Suprapubic skin (tissue), 4 donors: ENCODE data around the gene DYNC2LI1. TPM values are rescaled to one million over a fixed set of nuclear protein-coding genes. Genes with fewer than 3 reads are reported as not detected.

Experiments used
- DNase-seq, 2 donors: peaks; one replicate each; pipeline ENCODE4 v3.0.0-alpha.2; 2019; ENCODE audit warnings: low spot score in 2 of 2
- H3K27ac ChIP-seq: fragments of 200-600 bp; sonication (generic); one replicate; pipeline ENCODE4 v1.5.1; 2019
- H3K27me3 ChIP-seq: fragments of 200-600 bp; sonication (generic); one replicate; pipeline ENCODE4 v1.5.1; 2019
- H3K36me3 ChIP-seq: fragments of 200-600 bp; sonication (generic); one replicate; pipeline ENCODE4 v1.5.1; 2019
- H3K4me1 ChIP-seq: fragments of 200-600 bp; sonication (generic); one replicate; pipeline ENCODE4 v1.5.1; 2019
- H3K4me3 ChIP-seq: fragments of 200-600 bp; sonication (generic); one replicate; pipeline ENCODE4 v1.5.1; 2019; ENCODE audit warnings: mild to moderate bottlenecking
- H3K9me3 ChIP-seq: fragments of 200-600 bp; sonication (generic); one replicate; pipeline ENCODE4 v1.5.1; 2019
- EP300 ChIP-seq: sonication (generic); formaldehyde crosslinking; IDR thresholded peaks from one replicate; pipeline ENCODE4 v1.6.1; 2017; ENCODE audit warnings: antibody characterized with exemption
- POLR2A ChIP-seq, 2 donors: fragments of 450-650 bp; IDR thresholded peaks; one replicate each; pipeline ENCODE4 v1.6.1; 2017; ENCODE audit warnings: antibody characterized with exemption in 2 of 2, mild to moderate bottlenecking in 2 of 2, moderate library complexity in 2 of 2
- POLR2AphosphoS5 ChIP-seq, 3 donors: sonication (generic); formaldehyde crosslinking; IDR thresholded peaks; one replicate each; pipeline ENCODE4 v1.6.1; 2017; ENCODE audit warnings: antibody characterized with exemption in 3 of 3
- WGBS: methylation state at CpG from one replicate; pipeline ENCODE4 v1.1.5; 2018; 5-methylcytosine and 5-hydroxymethylcytosine counted together
- total RNA-seq, 4 donors: library from RNA; depleted of rRNA; stranded (reverse); fragments of >200 nt; gene quantifications; one replicate each; pipeline ENCODE4 v1.1.0, GENCODE V29; 2016
- TF ChIP-seq, protein P1 (sequence below), 2 donors: fragments of 200-600 bp in 1 of 2; fragments of 450-650 bp in 1 of 2; sonication (generic) in 1 of 2; IDR thresholded peaks; one replicate each; pipeline ENCODE4 v1.5.1; 2016 to 2019; ENCODE audit warnings: antibody characterized with exemption in 2 of 2, mild to moderate bottlenecking in 1 of 2, moderate library complexity in 1 of 2

DYNC2LI1 gene
- total RNA-seq, 4 donors from 2014 or later = 9.8 to 48.9 (median 21.2) TPM

GRCh38 chr2:43825841-43826240 lies 52.0 kb downstream of the DYNC2LI1 start:
- no peak for DNase-seq
- H3K4me1 ChIP-seq = no peaks in the 10 kb centered on the region
- peaks cover 10% of the 10 kb centered on the region for H3K27me3 ChIP-seq
- H3K9me3 ChIP-seq = no peaks in the 10 kb centered on the region
- no peak for TF ChIP-seq POLR2A (IDR thresholded peaks at IDR 0.05)
- TF ChIP-seq POLR2AphosphoS5 (IDR thresholded peaks at IDR 0.05) = no peak
- no peak for TF ChIP-seq EP300
- TF ChIP-seq, protein P1, sequence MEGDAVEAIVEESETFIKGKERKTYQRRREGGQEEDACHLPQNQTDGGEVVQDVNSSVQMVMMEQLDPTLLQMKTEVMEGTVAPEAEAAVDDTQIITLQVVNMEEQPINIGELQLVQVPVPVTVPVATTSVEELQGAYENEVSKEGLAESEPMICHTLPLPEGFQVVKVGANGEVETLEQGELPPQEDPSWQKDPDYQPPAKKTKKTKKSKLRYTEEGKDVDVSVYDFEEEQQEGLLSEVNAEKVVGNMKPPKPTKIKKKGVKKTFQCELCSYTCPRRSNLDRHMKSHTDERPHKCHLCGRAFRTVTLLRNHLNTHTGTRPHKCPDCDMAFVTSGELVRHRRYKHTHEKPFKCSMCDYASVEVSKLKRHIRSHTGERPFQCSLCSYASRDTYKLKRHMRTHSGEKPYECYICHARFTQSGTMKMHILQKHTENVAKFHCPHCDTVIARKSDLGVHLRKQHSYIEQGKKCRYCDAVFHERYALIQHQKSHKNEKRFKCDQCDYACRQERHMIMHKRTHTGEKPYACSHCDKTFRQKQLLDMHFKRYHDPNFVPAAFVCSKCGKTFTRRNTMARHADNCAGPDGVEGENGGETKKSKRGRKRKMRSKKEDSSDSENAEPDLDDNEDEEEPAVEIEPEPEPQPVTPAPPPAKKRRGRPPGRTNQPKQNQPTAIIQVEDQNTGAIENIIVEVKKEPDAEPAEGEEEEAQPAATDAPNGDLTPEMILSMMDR (IDR thresholded peaks at IDR 0.05) = no peak
- 83% methylated on average over 3 of the region's 3 CpGs for WGBS
- H3K36me3 ChIP-seq = no peaks in the 10 kb centered on the region
- H3K27ac ChIP-seq = no peak overlapping the region
- H3K4me3 ChIP-seq = no peak overlapping the region

- 92% methylated on average over 17 of the region's 17 CpGs for WGBS
- Histone ChIP-seq H3K36me3 (no peaks in the 10 kb centered on the region), H3K9me3 (no peaks in the 10 kb centered on the region)
These were observed 52.7 kb downstream of the DYNC2LI1 start for GRCh38 chr2:43826305-43827250.

GRCh38 chr2:43831543-43832294 lies 57.9 kb downstream of the DYNC2LI1 start:
- WGBS = 16% methylated on average over 18 of the region's 54 CpGs
- DNase-seq = no peak
- H3K4me3 ChIP-seq = peak overlapping the region; percentile 40

More at GRCh38 chr2:43826305-43827250, 52.7 kb downstream of the DYNC2LI1 start:
- DNase-seq = no peak
- Histone ChIP-seq H3K27ac (no peak overlapping the region), H3K4me3 (no peak overlapping the region), H3K27me3 (peaks cover 18% of the 10 kb centered on the region), H3K4me1 (peaks cover 3% of the 10 kb centered on the region)
- TF ChIP-seq POLR2AphosphoS5 (IDR thresholded peaks at IDR 0.05) (no peak), POLR2A (IDR thresholded peaks at IDR 0.05) (no peak), EP300 (no peak)
- TF ChIP-seq, protein P1 (IDR thresholded peaks at IDR 0.05) = no peak

DNA sequence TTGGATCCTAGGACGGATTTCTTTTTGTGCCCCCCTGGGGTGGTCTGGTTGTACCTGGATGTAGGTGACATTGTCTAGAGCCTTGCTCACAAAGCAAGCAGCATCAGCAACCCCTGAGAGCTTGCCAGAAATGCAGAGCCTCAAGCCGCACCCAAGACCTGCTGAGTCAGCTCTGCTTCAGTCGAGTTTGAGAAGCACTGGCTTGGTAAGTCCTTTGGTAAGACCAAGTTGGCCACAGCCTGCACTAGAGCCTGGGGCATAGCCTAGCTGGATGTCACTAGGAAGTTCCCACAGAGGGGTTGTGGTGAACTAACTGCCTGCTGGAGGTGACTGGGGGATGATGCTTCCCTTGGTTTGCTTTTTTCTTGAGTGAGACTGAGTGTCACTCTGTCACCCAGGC lies 58.6 kb downstream of the DYNC2LI1 start:
- H3K9me3 ChIP-seq = no peaks in the 10 kb centered on the region
- TF ChIP-seq EP300 (no peak), POLR2A (IDR thresholded peaks at IDR 0.05) (no peak), POLR2AphosphoS5 (IDR thresholded peaks at IDR 0.05) (no peak)
- TF ChIP-seq, protein P1 (IDR thresholded peaks at IDR 0.05) = no peak
- peaks cover 31% of the 10 kb centered on the region for H3K27me3 ChIP-seq
- 43% methylated on average over 1 of the region's 3 CpGs for WGBS
- H3K36me3 ChIP-seq = no peaks in the 10 kb centered on the region
- H3K4me3 ChIP-seq = peak overlapping the region; percentile 40
- no peak overlapping the region for H3K27ac ChIP-seq
- DNase-seq = no peak
- H3K4me1 ChIP-seq = peaks cover 13% of the 10 kb centered on the region

More at GRCh38 chr2:43831543-43832294, 57.9 kb downstream of the DYNC2LI1 start:
- Histone ChIP-seq H3K27me3 (peaks cover 31% of the 10 kb centered on the region), H3K36me3 (no peaks in the 10 kb centered on the region), H3K4me1 (peaks cover 13% of the 10 kb centered on the region), H3K27ac (no peak overlapping the region), H3K9me3 (no peaks in the 10 kb centered on the region)
- TF ChIP-seq POLR2AphosphoS5 (IDR thresholded peaks at IDR 0.05) = no peak
- no peak for TF ChIP-seq POLR2A (IDR thresholded peaks at IDR 0.05)
- no peak for TF ChIP-seq EP300
- TF ChIP-seq, protein P1 (IDR thresholded peaks at IDR 0.05) = no peak

GRCh38 chr2:43837033-43837432 lies 63.2 kb downstream of the DYNC2LI1 start:
- no peak overlapping the region for H3K4me3 ChIP-seq
- H3K27me3 ChIP-seq = peaks cover 9% of the 10 kb centered on the region
- H3K36me3 ChIP-seq = no peaks in the 10 kb centered on the region
- peaks cover 6% of the 10 kb centered on the region for H3K4me1 ChIP-seq
- no peak for TF ChIP-seq EP300
- no peak for TF ChIP-seq POLR2AphosphoS5 (IDR thresholded peaks at IDR 0.05)
- TF ChIP-seq, protein P1 (IDR thresholded peaks at IDR 0.05) = no peak
- no peak for TF ChIP-seq POLR2A (IDR thresholded peaks at IDR 0.05)
- WGBS = 74% methylated on average over 4 of the region's 4 CpGs
- no peaks in the 10 kb centered on the region for H3K9me3 ChIP-seq
- H3K27ac ChIP-seq = no peak overlapping the region
- DNase-seq = no peak
